Omental fat pad (tissue), 4 donors: ENCODE results near the gene NCOR2. TPM values are rescaled to one million over a fixed set of nuclear protein-coding genes. Genes with fewer than 3 reads are reported as not detected.

Experiments used
- ATAC-seq: fragments of 150-250 bp; one replicate; pipeline ENCODE4 v1.9.1; 2016; ENCODE audit warnings: mild to moderate bottlenecking, moderate library complexity; ENCODE audit not compliant: low FRiP score
- DNase-seq: peaks from one replicate; pipeline ENCODE4 v3.0.0-alpha.2; 2019; ENCODE audit warnings: low spot score
- total RNA-seq, 4 donors: library from RNA; depleted of rRNA; stranded (reverse); fragments of >200 nt; gene quantifications; one replicate each; pipeline ENCODE4 v1.1.0, GENCODE V29; 2016
- TF ChIP-seq, protein P1 (sequence below), 3 donors: fragments of 450-650 bp; IDR thresholded peaks; one replicate each; pipeline ENCODE4 v1.5.1; 2016 to 2017; ENCODE audit warnings: antibody characterized with exemption in 3 of 3, mild to moderate bottlenecking in 3 of 3, moderate library complexity in 2 of 3

The NCOR2 gene
- total RNA-seq, 4 donors from 2014 or later, result 53.4 to 85.3 (median 71.9) TPM

GRCh38 chr12:124547626-124548025, 19.8 kb downstream of the NCOR2 start:
- TF ChIP-seq, protein P1, sequence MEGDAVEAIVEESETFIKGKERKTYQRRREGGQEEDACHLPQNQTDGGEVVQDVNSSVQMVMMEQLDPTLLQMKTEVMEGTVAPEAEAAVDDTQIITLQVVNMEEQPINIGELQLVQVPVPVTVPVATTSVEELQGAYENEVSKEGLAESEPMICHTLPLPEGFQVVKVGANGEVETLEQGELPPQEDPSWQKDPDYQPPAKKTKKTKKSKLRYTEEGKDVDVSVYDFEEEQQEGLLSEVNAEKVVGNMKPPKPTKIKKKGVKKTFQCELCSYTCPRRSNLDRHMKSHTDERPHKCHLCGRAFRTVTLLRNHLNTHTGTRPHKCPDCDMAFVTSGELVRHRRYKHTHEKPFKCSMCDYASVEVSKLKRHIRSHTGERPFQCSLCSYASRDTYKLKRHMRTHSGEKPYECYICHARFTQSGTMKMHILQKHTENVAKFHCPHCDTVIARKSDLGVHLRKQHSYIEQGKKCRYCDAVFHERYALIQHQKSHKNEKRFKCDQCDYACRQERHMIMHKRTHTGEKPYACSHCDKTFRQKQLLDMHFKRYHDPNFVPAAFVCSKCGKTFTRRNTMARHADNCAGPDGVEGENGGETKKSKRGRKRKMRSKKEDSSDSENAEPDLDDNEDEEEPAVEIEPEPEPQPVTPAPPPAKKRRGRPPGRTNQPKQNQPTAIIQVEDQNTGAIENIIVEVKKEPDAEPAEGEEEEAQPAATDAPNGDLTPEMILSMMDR (IDR thresholded peaks at IDR 0.05), result no peak
- ATAC-seq (no peak), DNase-seq (no peak)

- DNase-seq (no peak), ATAC-seq (no peak)
- TF ChIP-seq, protein P1 (IDR thresholded peaks at IDR 0.05), result no peak
These were observed 21.6 kb downstream of the NCOR2 start for GRCh38 chr12:124545508-124546418.

DNA sequence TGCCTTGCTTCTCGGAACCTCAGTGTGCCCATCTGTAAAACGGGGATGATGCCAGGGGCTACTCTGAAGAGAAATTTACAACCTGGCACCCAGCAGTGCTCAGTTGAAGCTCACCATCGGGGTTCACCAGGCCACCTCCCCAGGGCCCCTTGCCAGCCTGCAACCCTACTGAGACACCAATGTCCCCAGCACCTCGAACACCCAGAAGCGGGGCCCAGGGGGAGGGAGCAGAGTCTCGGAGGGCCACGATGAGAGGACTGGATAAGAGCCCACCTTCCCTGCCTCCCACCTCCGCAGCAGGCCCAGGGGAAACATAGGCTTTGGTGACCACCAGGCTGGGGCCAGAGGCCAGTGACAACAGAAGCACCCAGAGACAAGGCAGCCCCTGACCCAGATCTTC, 22.4 kb downstream of the NCOR2 start:
- no peak for DNase-seq
- no peak for ATAC-seq
- TF ChIP-seq, protein P1 (IDR thresholded peaks at IDR 0.05), result no peak

GRCh38 chr12:124544311-124544970, 23.0 kb downstream of the NCOR2 start:
- no peak for ATAC-seq

DNA sequence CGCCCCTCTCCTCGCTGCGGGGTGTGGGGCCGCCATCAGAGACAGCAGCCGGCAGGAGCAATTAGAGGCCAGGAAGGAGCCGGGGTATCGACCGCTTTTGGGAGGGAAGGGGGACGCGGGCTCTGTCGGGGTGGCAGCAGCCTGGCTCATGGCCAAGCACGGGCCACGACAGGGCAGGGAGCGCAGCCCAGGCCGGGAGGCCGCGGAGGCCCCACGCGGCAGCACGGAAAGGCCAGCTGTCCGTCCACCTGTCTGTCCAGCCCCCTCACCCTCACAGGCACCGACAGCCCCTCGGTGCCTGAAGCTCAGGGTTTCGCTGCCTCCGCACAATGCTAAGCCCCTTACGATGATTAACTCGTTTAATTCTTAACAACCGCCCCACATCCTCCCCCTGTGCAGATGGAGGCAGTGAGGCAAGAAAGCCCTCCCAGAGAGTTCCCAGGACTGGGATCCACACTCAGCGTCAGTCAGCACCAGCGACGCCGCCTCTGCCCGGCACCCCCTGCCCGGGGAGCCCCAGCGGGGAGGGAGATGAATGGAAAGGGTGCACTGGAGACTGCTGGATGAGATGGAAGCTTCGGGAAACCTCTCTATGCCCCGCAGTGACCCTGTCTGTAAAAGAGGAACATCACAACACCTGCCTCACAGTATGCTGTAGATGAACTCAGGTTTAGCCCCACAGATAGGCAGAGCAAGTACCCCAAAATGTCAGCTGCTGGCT, 23.7 kb downstream of the NCOR2 start:
- ATAC-seq (no peak), DNase-seq (no peak)
- TF ChIP-seq, protein P1 (IDR thresholded peaks at IDR 0.05), result no peak

More at GRCh38 chr12:124544311-124544970, 23.0 kb downstream of the NCOR2 start:
- TF ChIP-seq, protein P1 (IDR thresholded peaks at IDR 0.05), result no peak
- DNase-seq, result no peak

- ATAC-seq, result no peak
- TF ChIP-seq, protein P1 (IDR thresholded peaks at IDR 0.05), result no peak
- DNase-seq, result no peak
These were observed 24.3 kb downstream of the NCOR2 start for GRCh38 chr12:124543052-124543589.
